ENCODE results near the gene ETV1. TPM values are rescaled to one million over a fixed set of nuclear protein-coding genes. Genes with fewer than 3 reads are reported as not detected.

ETV1 gene
- 8.8 and 15.2 TPM in 2 replicates for total RNA-seq

GRCh38 chr7:13989126-13989948 lies at the start of gene ETV1:
Gene ETV1, minus strand, starts transcription at chr7:13989666. Its CDS starts 614 bp downstream, at chr7:13989052.

Small RNAs within 50 kb of the gene (small RNA-seq; reads per million reads assigned to genes)
- gene RF00019 = not detected
